Stimulated activated CD4-positive, alpha-beta T cell treated with anti-CD3 and anti-CD28 coated beads, TNF-alpha, amount 100 ng/mL, for 48 hours (primary cell): ENCODE results near the gene EIF4E1B.
"Not testable (repeated sequence)": the region's sequence is repeated elsewhere in the genome, so short reads cannot be mapped to it uniquely, and the experiment has no call there.

Experiments
- DNase-seq, 3 donors: peaks; one replicate each; pipeline ENCODE4 v3.0.0-alpha.2; 2020; ENCODE audit warnings: low read depth in 3 of 3

The EIF4E1B gene, protein sequence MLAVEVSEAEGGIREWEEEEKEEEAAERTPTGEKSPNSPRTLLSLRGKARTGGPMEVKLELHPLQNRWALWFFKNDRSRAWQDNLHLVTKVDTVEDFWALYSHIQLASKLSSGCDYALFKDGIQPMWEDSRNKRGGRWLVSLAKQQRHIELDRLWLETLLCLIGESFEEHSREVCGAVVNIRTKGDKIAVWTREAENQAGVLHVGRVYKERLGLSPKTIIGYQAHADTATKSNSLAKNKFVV

GRCh38 chr5:176629853-176630680 is at the start of gene EIF4E1B, which contains the start of gene SNCB:
Gene EIF4E1B (plus strand): TSS chr5:176630675. CDS start chr5:176642788, 12,113 bp downstream.
Gene SNCB (minus strand): TSS chr5:176630534. CDS start chr5:176629654, 880 bp downstream.
- DNase-seq, result peak in 2 of 3 donors; percentile 29 to 59

DNA sequence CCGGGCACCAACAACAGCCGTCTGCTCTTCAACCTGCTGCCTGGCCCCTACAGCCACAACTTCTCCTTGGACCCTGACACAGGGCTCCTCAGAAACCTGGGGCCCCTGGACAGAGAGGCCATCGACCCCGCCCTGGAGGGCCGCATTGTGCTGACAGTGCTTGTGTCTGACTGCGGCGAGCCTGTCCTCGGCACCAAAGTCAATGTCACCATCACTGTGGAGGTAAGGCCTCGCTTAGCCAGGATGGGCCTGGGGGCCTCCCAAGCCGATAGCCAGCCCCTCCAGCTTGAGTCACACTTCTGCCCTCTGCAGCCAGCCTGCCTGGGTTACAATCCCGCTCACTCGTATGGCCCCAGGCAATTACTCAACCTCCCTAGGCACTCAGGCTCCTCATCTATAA is 49.1 kb upstream of the EIF4E1B start:
- DNase-seq, result no peak

- no peak for DNase-seq
These were observed 47.4 kb upstream of the EIF4E1B start for GRCh38 chr5:176583076-176583475.

DNA sequence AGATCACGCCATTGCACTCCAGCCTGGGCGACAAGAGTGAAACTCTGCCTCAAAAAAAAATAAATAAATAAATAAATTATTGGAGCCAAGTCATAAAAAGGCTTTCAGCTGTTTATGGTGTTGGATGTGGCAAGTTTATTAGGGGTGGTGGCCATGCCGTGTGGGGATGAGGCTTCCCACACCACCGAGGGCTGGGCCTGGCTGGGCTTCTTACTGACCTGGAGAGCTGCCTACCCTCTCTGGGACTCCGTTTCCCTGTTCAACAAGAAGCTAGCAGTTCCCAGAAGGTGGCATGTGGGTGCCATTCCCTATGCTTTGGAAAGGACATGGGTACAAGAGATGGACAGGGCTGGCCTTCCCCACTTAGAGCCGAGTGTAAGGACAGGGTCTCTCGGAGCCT is 43.1 kb upstream of the EIF4E1B start:
- DNase-seq, result no peak

- no peak for DNase-seq
These were observed 42.2 kb upstream of the EIF4E1B start for GRCh38 chr5:176588297-176588696.

DNA sequence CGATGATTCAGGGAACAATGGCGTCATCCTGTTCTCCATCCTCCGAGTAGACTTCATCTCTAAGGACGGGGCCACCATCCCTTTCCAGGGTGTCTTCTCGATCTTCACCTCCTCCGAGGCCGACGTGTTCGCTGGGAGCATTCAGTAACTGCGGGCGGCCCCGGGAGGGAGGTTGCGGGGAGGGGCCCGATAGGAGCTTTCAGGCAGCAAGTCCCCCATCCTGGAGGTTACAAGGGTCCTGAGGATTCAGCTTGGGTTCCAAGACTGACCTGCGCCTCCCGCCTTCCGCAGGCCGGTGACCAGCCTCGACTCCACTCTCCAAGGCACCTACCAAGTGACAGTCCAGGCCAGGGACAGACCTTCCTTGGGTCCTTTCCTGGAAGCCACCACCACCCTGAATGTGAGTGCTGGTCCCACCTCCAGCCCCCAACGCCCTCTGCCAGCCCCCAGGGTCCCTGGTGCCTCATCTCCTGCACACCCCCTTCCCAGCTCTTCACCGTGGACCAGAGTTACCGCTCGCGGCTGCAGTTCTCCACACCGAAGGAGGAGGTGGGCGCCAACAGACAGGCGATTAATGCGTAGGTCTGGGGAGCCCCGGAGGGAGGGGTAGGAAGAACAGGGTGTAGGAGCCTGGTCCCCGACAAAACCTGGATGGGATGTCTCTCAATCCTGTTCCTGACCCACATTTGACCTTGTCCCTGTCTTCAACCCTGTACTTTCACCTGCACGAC is 41.3 kb upstream of the EIF4E1B start:
- no peak for DNase-seq

- no peak for DNase-seq
These were observed 40.3 kb upstream of the EIF4E1B start for GRCh38 chr5:176590035-176590717.

DNA sequence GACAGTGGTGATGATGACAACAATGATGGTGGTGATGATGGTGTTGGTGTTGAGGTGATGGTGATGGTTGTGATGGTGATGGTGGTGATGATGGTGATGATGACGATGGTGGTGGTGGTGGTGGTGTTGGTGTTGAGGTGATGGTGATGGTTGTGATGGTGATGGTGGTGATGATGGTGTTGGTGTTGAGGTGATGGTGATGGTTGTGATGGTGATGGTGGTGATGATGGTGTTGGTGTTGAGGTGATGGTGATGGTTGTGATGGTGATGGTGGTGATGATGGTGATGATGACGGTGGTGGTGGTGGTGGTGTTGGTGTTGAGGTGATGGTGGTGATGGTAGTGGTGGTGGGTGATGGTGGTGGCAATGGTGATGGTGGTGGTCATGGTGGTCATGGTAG is 38.8 kb upstream of the EIF4E1B start:
- not testable (repeated sequence) for DNase-seq

DNA sequence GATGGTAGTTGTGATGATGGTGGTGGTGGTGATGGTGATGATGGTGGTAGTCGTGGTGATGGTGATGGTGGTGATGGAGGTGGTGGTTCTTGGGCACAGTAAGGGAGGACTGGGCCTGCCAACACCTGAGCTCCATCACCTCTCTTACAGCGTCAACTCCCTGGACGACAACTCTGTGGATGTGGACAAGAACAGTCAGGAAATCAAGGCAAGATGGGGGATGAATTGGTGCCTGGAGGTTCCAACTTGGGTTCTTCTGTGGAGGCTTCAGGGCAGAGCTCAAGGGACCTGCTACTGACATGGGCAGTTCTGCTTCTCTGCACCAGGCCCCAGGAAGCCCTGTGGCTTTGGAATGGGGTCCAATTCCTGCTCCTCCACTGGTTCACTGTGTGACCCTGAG is 37.9 kb upstream of the EIF4E1B start:
- DNase-seq, result no peak

DNA sequence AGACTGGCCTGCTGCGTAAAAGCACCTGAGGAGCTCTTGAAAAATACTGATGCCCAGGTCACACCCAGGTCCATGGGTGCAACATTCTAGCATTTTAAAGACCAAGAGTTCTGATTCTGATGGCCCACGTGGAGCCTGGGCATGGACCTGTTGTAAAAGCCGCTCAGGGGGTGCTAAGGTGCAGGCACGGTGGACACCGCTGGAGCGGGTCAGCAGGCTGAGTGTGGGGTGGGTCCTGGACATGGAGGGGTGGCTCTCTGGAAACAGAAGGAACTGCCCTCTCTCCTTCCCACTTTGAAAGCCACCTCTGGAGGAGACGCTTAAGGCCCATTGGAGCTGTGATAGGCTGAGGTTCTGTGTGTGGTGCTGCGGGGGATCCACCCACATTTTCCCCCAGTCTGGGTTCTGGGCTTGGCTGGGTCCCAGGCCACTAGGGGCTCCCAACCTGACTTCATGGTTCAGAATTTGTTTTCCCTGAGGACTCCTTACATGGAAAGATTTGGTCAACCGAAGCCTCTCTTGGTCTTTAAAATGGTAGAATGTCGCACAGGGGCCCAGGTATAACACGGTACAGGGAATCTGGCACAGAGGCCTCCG is 37.1 kb upstream of the EIF4E1B start:
- DNase-seq, result no peak

DNA sequence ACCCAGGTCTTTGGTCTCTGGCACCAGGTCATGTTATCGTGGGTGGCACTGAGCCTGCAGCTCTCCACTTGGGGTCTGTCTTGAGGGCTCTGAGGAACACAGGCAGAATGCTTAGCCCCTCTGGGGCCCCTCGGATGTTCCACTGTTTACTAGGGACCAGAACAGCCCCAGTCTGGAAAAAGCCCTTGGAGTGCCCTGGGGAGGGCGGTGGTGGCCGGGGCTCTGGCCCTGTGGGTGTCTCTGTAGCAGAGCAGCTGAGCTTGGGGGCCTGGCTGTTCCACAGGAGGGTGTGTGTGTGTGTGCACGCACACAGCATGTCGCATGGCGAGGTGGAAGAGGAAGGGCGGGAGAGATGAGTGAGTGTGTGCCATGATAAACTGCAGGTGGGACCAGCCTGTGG is 35.9 kb upstream of the EIF4E1B start:
- no peak for DNase-seq

DNA sequence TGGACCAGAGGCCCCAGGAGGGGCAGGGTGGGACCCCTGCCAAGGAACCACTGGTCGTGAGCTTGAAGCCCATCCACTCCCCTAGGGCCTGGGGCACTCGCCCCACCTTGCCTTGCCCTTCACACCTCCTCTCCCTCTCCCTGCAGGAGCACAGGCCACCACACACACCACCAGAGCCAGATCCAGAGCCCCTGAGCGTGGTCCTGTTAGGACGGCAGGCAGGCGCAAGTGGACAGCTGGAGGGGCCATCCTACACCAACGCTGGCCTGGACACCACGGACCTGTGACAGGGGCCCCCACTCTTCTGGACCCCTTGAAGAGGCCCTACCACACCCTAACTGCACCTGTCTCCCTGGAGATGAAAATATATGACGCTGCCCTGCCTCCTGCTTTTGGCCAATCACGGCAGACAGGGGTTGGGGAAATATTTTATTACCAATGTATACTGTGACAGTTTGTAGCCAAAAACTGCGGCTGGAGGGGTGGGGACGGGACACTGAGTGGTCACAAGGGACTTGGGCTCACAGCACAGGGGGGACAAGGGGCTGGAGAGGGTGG is 35.0 kb upstream of the EIF4E1B start:
- no peak for DNase-seq

DNA sequence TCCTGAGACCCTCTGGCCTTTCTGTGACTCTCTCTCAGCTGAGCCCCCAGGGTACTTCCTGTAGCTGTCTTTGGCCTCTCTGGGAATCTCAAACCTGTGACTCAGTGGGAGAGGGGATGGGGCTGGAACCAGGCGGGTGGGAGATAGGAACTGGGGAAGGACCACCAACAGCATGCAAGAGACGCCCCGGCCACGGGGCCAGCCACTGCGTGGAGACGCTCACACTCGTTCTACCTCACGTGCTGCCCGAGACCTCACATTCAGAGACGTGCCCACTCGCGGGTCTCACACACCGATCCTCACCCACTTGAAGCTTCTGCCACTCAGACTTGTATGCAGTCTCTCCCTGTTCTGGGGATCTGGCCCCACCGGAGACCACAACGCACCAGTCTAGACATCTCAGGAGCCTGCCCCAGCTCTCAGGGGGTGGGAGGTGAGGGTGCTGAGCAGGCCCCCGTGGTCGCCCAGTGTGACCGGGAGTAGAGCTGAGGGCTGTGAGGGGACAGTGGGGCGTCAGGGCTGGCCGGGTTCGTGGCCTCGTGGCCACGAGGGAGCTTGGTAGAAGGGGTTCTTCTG is 34.3 kb upstream of the EIF4E1B start:
- no peak for DNase-seq

GRCh38 chr5:176596689-176597416 is 33.6 kb upstream of the EIF4E1B start:
- peak; percentile 26 to 50 (median 34) for DNase-seq

- DNase-seq, result no peak
These were observed 32.8 kb upstream of the EIF4E1B start for GRCh38 chr5:176597417-176598389.

DNA sequence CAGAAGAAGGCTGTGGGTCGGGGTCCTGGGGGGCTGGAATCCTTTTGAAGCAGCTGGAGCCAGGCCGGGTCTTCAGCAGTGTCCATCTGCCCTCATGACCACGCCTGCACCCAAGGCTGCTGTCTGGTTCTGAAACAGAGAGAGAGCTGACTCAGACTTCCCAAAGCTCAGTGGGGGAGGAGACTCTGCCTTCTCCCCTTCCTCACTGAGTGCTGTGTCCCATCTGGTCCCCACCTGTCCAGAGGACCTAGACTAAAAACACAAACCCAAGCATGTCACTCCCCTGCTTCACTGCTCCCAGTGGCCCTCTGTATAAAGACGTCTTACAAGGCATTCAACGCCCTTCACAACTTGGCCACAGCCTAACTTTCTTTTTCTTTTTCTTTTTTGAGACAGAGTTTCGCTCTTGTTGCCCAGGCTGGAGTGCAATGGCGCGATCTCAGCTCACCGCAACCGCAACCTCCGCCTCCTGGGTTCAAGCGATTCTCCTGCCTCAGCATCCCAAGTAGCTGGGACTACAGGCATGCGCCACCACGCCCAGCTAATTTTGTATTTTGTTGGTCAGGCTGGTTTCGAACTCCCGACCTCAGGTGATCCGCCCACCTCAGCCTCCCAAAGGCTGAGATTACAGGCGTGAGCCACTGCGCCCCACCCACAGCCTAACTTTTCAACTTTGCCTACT is 30.6 kb upstream of the EIF4E1B start:
- not testable (repeated sequence) for DNase-seq

GRCh38 chr5:176601901-176602482 is 28.5 kb upstream of the EIF4E1B start:
- DNase-seq, result no peak

GRCh38 chr5:176603091-176603490 is 27.4 kb upstream of the EIF4E1B start:
- DNase-seq, result no peak
